Fibroblast of skin of right biceps (primary cell): Measurements from ENCODE around the gene ACHE.

Source experiments
- DNase-seq: peaks from one replicate; pipeline ENCODE4 v3.0.0-alpha.2; 2013

Gene ACHE

GRCh38 chr7:100896732-100897608 lies 1.3 kb upstream of the ACHE start:
- no peak for DNase-seq

DNA sequence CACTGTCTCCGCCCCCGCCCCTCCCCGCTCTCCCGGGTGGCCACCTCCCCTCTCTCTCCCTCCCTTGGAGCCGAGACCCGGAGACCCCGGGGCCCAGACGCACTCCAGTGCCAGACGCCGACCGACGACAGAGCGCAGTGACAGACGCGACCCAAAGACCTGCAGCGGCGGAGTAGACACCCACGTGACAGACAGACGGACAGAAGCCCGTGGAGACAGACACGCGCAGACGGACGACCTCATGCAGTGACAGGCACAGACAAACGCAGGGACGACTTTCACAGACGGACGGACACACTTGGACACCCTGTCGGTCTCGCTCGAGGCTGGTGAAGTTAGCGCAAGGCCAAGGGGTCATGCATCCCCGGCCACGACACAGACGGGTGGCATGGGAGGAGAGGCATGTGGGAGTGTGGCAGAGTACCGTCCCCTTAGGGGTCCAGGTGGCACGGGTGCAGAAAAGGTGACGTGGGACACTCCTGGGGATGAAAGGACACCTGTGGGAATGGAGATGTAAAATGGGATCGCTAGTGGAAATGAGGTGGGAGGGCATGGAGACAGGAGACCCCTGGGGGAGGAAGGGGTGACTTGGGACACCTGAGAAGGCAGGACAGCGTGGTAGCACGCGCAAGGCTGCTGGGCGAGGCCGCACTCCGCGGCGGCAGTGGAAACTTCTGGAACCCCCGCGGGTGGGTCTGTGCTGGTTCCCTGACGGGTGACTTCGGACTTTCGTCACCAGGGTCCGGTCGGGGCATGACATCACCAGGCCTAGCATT lies 456 bp upstream of the ACHE start:
- no peak for DNase-seq

DNA sequence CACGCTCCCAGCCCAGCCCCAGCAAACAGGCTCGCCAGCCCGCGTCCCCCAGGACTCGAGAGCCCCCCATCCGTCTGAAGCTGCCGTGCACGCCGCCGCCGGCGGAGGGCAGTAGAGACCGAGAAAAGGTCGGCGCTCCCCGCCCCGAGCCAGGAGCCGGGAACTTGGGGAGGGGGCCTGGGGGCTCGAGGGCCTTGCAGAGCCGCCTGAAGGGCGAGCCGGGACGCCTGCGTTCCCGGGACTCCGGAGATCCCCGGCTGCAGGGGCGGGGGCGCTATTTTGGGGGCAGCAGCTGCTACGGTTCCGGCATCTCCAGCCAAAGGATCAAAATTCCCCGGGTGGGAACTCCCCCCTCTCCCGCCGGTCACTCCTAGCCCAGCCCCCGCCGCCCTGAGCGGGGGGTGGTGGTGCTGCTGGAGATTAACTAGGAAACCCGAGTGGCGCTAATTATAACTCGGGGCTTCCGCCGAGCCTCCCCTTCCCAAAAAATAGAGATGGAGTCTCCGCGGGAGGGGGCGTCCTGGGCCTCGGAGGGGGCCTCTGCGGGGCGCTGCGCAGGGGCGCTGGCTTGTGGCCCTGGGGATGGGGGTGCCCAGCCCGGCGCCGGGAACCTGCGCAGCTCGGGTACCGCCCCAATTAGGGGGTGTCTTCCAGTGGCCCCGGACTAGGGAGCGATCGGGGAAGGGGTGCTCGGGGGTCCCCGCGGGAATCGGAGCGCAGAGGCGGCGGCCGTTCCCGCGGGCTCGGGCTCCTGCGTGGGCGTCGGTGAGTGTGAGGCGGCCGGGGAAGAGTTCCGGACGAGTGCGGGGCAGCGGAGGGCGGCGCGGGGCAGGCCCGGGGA lies 608 bp downstream of the ACHE start:
- DNase-seq, result peak; percentile 18

DNA sequence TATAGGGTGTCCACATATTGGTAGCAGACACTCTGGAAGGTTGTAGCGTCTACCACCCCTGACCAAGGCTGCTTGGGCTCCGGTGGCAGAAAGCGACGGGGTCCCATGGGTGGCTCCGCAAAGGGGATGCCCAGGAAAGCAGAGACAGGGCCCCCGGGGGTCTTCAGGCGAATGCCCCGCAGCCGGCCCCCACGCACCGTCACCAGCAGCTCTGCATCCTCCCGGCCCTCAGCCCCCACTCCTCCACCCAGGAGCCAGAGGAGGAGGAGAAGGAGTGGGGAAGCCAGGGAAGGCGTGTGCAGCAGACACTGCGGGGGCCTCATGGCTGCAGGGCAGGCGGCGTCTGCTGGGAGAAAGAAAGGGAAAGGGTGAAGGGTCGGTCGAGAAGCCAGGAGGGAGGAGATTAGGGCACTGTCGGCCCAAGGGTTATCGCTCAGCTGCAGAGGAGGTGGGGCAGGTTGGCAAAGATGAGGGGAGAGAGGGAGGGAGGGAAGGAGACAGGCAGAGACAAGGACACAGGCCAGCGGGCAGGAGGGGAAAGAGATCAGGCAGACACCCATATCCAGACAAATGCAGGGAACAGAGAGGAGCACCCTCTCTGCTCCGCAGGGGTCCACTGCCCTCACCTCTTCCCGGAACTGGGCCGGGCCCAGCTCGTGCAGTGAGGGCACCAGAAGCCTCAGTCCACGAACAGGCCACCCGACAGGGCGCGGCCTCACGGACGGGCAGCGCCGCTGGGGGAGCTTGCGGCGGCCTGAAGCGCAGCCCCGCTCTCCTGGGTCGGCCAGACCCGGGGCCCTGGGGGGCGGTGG lies 1.6 kb downstream of the ACHE start:
- DNase-seq, result no peak

- DNase-seq, result no peak
Observed at GRCh38 chr7:100893318-100893895, 2.3 kb downstream of the ACHE start.

- DNase-seq, result no peak
Observed at GRCh38 chr7:100892364-100893317, 3.0 kb downstream of the ACHE start.

GRCh38 chr7:100891568-100892247 lies 4.0 kb downstream of the ACHE start:
- peak; percentile 54 for DNase-seq

DNA sequence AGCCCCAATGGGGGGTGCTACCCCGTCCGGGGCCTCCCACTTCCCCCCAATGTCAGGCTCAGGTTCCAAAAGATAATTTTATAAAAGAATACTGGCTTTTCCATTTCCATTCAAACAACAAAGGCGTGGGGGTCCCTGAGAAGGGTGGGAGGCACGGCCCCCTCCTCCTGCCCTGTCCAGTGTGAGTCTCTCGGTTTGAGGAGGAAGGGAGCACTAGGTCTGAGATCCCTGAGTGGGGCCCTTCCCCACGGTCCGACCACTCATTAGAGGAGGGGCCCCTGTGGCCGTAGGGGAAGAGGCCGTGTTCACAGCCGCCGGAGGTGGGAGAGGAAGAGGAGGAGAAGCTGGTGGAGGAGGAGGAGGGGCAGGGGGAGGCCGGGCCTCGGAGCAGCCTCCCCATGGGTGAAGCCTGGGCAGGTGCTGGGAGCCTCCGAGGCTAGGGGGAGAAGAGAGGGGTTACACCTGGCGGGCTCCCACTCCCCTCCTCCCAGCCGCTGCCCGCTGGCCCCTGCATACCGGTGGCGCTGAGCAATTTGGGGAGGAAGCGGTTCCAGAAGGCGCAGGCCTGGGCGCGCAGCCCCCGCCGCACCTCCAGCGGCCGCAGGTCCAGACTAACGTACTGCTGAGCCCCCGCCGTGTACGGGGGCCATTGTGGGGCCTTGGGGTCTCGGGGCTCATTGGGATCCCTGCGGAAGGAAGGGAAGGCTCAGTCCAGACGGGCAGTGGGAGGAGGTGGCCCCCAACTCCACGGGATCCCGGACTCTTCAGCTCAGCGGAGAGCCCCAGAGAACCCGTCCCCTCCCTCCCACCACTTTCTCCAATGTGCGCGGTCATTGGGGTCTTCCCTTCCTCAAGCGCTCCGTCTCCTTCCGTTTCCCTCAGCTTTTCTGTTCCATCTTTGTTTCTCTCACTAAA lies 4.8 kb downstream of the ACHE start:
- no peak for DNase-seq

DNA sequence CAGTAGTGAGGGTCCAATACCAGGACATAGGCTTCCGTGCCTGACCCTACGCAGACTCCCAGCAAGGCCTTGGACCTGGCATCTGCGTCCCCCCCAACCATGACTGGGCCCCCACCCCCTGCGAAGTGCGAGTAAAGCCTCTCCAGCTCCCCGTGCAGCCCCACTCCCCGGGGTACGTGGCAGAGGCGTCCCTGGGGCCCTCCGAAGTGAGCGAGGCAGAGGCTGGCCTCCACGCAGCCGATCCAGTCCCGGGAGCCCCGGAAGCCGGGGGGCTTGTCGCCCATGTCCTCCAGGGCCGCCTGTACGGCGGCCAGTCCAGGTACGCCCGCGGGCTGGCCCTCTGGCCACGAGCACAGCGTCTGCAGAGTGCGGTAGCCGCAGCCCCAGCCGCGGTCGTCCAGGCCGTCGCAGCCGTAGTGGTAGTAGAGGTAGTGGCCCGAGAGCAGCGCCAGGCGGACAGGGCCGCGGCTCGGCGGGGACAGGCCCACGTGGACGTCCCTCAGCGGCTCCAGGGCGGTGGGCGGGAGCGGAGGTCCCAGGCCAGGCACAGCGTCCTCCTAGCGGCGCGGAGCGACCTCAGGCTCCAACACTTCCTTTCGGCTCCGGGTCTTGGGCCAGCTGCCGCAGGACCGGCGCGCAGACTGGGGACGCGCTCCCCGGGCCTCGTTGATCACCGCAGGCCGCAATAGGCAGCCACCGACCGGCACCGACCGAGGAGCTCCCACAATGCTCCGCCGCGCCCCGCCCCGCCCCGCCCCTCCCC lies 6.5 kb downstream of the ACHE start, which contains the start of gene UFSP1:
Gene UFSP1, minus strand, starts transcription at position 728 of the 763 bp plus-strand sequence. Its CDS starts 444 bp downstream, at position 284.
- no peak for DNase-seq

GRCh38 chr7:100888291-100888987 lies 7.2 kb downstream of the ACHE start:
- no peak for DNase-seq

DNA sequence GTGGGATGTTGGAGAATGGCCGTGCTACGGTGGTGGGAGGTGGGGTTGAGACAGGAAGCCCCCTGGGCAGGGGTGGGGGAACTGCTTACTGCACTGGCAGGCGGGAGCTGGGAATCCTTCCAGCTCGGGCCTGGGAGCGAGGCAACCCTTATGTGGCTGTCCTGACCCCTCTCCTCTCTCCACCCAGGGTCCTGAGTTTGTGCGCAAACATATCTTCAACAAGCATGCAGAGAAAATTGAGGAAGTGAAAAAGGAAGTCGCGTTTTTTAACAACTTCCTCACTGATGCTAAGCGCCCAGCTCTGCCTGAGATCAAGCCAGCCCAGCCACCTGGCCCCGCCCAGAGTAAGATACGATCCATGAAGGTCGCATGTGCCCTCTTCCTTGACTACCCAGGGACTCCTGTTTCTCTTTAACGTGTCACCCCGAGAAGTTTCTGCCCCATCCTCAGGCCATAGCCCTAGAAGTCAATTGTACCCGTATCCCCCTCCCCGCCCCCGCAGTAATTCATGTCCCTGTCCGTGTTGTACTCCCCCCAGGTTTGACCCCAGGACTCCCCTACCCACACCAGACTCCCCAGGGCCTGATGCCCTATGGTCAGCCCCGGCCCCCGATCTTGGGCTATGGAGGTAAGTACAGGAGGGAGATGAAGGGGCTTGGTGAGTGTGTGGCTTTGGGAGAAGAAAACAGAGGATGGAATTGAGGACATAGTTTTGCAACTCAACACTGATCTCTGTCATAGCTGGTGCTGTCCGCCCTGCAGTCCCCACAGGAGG lies 8.0 kb downstream of the ACHE start:
- DNase-seq, result no peak

GRCh38 chr7:100886936-100887515 lies 8.7 kb downstream of the ACHE start:
- no peak for DNase-seq

GRCh38 chr7:100886142-100886935 lies 9.3 kb downstream of the ACHE start:
- no peak for DNase-seq

DNA sequence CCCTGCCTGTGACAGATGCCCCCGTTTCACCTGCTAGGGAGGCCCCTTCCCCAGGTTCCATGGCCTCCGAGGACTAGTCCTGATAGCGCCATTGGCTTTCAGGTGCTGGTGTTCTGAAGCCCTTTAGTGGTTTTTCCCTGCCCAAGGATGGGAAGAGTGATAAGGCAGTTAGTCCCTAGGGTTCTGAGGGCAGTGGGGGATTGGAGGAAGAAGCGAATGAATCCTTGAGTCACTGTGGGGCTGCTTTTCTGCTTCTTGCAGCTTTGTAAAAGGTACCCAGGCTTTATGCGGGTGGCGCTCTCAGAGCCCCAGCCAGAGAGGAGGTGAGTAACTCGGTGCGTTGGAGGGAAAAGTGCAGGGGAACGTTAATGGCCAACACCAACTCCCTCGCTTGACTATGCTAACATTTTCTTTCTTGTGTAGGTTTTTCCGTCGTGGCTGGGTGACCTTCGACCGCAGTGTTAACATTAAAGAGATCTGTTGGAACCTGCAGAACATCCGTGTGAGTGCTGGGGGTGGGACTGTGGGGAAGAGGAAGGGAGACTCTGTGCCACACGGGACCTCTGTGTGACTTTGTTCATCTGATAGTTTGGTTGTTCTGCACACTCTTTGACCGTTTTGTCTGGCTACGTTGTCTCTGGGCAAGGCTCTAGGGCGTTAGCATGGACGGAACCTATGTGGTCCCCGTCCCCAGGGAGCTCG lies 10.1 kb downstream of the ACHE start:
- no peak for DNase-seq
